ACHN (cell line): ENCODE data around the gene ANTXRL.
"Not testable (repeated sequence)": the region's sequence is repeated elsewhere in the genome, so short reads cannot be mapped to it uniquely, and the experiment has no call there.

ENCODE experiments used
- DNase-seq: peaks from one replicate; pipeline ENCODE4 v3.0.0-alpha.2; 2015
- in situ Hi-C: cut with HindIII; loops from 2 replicates; pipeline ENCODE4 v1.10.0; 2017; ENCODE audit warnings: low sequenced_read_pairs, low pct_ligation_motif_present, low pct_unique_long_range_greater_than_20kb

Gene ANTXRL

DNA sequence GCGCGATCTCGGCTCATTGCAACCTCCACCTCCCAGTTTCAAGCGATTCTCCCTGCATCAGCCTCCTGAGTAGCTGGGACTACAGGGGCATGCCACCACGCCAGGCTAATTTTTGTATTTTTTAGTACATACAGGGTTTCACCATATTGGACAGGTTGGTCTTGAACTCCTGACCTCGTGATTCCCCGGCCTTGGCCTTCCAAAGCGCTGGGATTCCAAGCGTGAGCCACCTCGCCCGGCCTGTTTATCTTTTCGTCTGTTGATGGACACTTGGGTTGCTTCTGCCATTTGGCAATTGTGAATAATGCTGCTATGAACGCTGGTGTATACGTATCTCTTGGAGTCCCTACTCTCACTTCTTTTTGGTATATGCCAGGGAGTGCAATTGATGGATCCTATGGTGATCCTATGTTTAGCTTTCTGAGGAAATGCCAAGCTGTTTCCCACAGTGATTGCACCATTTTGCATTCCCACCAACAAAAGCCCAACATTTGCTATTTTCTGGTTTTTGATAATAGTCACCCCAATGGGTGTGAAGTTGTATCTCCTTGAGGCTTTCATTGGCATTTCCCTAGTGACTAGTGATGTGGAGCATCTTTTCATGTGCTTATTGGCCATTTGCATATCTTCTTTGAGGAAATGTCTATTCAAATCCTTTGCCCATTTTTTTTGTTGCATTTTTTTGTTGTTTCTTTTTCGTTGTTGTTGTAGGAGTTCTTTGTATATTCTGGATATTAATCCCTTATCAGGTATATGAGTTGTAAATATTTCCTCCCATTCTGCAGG lies 3.5 kb downstream of the ANTXRL start:
- no peak for DNase-seq
- in situ Hi-C loops, result no loop called here

DNA sequence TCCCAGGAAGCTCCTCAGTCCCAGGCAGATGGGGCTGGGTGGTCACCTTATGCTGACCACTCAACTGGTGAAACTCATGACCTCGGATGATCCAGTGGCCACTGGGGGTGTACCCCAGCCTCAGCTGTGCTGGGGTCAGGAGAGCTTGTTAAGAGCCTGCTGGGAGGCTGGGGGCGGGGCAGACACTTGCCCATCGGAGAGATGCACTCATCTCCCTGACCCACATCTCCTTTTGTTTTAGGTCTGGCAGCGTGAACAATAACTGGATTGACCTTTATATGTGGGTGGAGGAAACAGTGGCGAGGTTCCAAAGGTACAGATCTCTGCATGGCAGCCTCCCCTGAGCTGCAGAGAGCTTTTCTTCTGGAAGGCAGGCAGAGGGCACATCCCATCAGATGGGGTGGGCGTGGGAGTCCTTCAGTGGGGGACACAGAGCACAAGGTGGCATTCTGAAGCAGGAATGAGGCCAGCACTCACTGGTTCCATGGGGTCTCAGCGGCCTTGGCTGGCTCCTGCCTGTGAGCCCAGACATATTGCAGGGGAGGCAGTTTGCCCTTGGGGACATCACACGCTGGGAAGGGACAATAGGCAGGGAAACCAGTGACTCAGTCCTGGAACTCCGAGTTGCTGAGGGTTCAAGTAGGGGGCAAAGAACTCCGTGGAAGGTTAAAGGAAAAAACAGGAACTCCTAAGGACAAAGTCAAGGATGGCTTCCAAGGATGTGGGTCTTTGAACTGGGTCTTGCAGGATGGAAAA lies 5.2 kb downstream of the ANTXRL start:
- in situ Hi-C loops, result no loop called here
- no peak for DNase-seq

DNA sequence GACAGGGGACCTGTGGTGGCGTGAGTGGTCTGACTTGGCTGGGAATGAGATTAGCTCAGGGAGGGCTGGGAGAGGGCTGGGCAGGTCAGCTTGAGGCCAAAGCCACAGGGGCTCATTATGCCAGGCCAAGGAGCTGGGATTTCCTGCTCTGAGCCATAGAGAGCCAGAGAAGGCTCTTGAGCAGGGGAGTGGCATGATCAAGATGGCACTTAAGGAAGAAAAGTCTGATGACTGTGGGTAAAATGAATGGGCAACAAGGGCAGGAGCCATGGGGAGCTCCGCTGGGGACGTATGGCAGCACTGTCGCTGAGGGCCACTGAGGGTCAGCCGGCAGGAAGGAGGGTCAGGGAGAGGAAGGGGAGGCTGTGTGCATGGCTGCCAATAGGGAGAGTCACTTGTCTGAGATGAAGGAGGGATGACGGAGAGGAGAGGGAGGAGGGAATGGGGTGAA lies 5.8 kb downstream of the ANTXRL start:
- no peak for DNase-seq
- in situ Hi-C loops, result no loop called here

DNA sequence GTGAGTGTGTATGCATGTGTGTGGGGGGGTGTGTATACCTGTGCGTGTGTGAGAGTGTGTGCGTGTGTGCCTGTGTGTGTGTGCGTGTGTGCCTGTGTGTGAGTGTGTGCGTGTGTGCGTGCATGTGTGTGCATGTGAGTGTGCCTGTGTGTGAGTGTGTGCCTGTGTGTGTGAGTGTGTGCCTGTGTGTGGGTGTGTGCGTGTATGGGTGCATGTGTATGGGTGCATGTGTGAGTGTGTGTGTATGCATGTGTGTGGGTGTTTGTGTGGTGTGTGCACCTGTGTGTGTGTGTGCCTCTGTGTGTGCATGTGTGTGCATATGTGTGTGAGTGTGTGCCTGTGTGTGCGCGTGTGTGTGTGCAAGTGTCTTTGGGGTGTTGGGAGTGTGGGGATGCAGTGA lies 6.4 kb downstream of the ANTXRL start:
- DNase-seq, result no peak
- in situ Hi-C loops, result no loop called here

DNA sequence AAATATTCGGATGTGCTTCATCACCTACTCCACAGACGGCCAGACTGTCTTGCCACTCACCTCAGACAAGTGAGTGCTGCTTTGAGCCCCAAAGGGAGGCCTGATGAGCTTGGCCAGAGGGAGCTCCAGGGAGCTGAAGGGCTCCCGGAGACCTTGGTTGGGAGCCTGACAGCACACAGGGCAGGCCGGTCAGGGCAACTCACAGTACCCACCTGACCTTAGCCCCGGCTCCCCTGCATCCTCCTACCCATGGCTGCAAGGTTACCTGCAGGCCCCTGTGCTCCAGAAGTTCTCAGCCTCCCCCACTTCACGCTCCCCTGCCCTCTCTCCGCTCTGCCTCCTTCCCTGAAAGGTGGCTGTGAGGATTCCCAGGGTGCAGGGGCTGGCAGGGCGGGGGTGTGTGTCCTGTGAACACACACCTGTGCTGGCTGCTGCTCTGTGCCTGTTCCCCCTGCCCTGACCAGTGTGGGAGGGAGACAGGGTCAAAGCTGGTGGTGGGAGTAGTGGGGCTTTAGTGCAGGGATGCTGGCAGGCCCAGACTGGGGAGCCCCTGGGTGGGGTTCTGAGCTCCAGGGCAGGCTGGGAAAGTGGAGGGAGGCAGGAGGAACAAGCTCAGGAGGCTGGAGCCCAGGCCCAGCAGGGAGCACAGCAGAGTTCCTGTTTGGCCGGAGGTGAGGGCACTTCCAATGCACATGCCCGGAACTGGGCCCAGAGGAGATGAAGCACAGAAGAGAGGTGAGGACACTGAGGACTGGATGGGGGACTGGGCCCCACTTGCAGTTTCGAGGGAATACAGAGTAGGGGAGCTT lies 7.2 kb downstream of the ANTXRL start:
- in situ Hi-C loops, result no loop called here
- peak; percentile 44 for DNase-seq

DNA sequence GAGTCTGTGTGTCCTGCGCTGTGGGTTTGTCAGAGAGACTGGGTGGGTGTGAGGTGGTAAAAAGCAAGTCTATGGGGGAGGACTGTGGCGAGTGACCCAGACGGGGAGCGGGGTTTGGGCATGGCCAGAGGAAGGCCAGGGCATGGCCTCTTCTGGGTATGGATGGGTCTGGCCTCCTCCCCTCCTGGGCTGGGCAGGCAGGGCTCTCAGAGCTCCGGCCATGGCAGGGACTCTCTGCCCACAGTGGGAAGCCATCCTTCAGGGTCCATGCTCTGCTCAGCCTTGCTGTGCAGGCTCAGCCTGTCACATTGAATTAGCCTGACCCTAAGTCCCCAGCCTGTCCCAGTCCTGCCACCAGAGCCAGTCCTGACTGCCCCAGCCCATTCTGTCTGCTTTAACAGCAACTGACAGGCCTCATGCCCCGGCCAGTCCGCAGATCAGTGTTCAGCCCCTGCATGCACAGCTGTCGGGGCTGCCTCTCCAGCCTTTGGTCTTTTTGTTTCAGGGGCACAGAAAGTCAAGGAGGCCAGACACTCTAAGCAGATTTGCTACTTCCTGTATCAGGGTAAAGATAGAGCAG lies 7.9 kb downstream of the ANTXRL start:
- in situ Hi-C loops, result no loop called here
- DNase-seq, result no peak

DNA sequence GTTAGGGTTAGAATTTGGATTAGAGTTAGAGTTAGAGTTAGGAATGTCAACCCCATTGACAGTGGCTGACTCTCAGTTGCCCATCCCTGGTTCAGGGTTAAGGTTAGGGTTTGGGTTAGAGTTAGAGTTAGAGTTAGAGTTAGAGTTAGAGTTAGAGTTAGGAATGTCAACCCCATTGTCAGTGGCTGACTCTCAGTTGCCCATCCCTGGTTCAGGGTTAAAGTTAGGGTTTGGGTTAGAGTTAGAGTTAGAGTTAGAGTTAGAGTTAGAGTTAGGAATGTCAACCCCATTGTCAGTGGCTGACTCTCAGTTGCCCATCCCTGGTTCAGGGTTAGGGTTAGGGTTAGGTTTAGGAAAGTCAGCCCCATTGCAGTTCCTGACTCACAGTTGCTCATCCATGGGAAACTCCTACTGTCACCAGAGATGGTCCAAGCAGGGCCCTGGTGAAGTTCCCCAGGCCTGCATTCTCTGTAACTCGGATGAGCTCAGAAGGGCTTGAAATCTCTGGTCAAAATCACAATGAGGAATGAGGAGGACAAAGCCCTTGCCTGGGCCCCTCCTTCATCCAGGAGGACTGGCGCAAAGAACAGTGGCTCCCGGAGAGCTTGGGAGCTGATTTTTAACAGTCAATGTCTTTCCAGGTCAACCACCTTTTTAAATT lies 8.7 kb downstream of the ANTXRL start:
- DNase-seq, in situ Hi-C loops: not testable (repeated sequence)

DNA sequence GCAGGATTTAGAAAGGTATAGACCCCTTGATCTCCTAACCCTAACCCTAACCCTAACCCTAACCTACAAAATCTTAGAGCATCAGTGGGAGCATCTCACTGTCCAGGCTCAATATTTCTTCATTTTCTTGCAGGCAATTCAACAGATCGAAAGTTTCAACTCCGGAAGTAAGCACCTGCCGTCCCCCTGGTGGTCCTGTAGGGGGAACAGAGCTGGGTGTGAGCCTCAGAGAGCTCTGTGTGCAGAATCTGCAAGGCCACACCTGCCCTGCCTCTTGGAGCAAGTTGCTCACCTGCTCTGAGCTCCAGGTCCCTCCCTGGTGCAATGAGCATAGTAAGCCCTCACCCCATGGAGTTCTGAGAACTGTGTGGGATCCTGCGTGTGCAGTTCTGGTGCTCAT lies 9.3 kb downstream of the ANTXRL start:
- in situ Hi-C loops, DNase-seq: not testable (repeated sequence)

DNA sequence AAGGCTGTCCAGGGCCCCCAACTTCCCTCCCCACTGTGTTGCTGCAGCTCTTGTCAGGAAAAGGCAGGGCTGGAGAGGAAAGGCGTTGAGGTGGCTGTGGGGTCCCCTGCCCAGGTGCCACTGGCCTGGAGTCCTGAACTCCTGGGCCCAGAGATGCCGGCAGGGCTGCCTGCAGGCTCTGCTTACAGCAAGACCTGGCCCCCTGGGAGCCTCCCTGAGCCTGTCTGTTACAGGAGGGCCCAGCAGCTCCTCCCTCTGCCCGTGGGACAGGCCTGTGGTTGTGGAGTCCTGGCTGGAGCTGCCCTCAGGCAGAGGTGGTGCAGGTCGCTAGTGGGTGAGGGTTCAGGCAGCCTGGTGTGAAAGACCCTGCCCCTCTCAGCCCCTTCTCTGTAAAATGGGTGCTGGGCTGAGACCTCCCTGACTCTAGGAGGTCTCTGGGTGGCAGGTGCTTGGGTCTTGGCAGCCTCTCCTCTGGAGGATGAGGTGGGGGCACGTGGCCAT lies 9.9 kb downstream of the ANTXRL start:
- in situ Hi-C loops, result no loop called here

DNA sequence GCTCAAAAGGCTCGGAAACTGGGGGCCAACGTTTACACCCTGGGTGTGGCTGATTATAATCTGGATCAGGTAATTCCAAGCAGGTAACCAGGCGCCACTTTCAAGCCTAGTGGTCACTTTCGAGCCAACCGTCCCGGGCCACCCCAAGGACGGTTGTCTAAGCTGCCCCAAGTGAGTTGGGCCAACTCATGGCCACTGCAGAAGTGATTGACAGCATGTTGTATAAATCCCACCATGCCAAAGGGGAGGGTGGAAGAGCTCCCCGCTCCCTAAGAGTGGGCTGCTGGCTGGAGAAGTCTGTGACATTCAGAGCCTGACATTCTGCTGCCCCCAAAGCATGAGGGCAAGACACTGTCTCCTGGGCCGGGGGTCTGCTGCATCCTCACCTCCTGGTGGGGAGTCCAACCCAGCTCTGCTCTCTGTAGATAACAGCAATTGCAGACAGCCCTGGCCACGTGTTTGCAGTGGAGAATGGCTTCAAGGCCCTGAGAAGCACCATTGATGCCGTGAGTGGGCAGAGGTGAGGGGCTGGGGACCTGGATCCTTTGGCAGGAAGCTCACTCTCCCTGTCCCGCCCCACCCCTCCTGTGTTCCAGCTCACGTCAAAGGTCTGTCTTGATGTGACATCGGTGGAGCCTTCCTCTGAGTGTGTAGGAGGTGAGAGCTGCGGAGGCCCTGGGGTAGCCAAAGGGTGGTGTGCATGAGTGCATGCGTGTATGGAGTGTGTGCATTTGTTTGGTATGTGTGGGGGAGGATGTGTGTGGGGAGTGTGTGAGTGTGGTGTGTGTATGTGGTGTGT lies 10.8 kb downstream of the ANTXRL start:
- DNase-seq, result no peak
- in situ Hi-C loops, result no loop called here

More for the DNA sequence above, 9.9 kb downstream of the ANTXRL start:
- no peak for DNase-seq

DNA sequence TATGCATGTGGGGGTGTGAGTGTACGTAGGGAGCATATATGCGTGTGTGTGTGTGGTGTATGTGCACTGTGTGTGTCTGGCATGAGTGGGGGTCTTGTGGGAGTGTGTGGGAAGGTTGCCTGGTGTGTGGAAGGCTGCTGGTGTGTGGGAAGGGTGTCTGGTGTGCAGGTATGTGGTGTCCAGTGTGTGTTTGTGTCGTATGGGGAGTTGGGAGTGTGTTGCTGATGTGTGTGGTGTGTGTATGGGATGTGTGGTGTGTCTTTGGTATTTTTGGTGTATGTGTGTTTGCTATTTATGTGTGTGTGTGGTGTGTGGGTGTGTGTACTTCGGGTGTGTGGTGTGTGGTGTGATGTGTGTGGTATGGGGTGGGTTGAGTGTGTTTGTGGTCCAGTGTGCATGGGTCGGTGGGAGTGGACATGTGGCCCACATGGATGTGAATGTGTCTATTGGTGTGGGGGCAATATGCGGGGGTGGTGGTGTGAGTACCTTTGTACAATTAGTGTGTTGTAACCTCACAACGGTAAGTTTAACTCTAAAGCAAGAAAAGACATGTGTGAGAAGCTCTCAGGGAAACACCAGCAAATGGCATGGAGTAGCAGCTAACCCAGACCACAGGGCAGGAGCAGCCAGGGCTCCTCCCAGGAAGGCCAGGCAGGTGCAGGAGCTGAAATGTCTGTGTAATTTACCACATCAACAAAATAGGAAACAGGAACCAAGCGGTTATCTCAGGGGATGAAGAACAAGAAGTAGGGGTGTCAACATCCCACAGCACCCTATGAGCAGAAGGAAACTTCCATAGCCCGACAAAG lies 11.9 kb downstream of the ANTXRL start:
- no peak for DNase-seq
- in situ Hi-C loops, result no loop called here

DNA sequence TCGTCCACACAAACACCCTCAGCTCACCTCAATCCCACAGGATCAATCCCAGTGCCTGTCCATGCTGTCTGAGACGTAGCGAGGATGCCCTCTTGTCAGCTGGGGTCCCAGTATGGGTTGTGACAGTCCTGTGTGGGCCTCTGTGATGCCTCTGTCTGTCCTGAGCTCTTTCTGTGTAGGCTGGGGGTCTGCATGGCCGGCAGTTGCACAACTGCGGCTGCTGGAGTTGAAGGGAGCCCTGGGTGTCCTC lies 12.4 kb downstream of the ANTXRL start:
- in situ Hi-C loops, result no loop called here
- no peak for DNase-seq

DNA sequence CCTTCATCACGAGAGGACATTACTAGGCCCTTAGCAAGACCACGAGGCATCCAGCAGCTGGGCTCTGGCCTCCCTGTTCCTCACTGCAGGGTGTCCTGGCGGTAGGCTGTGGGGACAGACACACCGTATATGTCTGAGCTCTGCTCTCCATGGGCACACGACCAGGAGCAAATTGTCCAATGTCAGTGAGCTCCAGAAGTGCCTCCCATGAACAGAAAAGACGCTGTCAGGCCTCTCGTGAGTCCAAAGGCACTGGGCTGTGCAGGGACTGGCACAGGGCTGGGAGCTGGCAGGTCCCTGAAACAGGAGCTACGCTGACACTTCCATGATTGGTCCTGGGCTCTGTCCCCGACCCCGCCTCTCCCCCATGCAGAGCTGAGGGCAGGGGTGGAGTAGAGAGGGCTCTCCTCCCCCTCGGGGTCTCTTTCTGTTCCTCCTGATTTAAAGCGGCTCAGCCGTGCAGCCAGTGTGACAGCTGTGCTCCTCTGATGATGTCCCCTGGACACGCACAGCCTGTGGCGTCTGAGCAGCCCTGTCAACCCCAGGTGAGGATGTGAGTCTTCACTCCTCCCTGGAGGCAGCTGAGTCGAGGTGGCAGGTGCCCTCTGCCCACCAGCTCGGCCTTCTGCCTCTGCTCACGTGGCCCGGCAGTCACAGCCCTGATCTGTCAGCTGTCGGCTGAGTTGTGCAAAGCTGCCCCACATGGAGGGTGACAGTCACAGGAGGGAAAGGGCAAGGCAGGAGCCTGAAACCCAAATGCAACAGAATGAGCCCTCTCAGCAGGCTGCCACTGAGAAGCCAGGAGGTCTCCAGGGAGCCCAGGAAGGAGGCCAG lies 13.0 kb downstream of the ANTXRL start:
- DNase-seq, result no peak
- in situ Hi-C loops, result no loop called here

DNA sequence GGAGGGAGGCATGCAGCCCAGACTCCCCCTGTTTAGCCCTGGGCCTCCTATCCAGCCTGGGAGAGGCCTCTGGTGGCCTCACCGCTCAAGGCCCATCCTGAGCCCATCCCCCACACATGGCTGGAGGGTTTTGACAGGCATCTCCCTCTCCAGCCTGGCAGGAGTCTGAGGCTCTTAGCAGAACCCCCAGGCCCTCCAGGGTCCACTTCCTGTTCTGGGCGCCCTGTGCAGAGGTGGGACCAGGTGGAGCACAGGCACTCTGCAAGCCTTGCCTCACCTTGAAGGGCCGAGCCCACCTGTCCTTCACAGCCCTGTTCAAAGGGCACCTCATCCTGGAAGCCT lies 13.5 kb downstream of the ANTXRL start:
- in situ Hi-C loops, DNase-seq: not testable (repeated sequence)

DNA sequence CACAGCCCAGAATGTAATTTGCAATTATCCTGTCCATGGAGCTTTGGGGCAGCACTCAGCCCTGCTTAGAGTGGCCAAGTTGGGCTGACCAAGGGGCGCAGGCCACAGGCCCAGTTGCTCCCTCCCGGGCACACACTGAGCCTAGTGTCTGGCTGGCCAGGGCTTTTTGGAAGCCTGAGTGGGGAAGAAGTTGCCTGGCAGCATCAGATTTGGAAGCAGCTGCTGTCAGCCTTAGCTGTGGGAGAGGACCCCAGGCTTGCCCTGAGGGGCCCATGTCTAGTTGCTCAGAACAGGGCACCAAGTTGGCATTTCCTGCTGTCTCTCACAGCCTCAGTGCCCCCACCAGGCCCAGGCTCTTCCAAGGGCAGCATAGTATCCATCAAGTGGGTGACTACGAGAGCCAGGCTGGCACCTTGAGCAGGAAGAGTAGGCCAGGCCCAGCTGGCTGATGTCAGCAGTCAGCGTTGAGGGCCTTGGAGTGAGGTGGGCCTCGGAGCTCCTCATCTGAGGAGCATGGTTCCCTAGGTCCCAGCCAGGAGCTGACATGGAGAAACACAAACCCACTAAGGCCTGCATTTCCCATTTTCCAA lies 14.4 kb downstream of the ANTXRL start:
- in situ Hi-C loops, result no loop called here
- DNase-seq, result no peak
